ENCODE results near the gene ARNT2.

ARNT2 gene

DNA sequence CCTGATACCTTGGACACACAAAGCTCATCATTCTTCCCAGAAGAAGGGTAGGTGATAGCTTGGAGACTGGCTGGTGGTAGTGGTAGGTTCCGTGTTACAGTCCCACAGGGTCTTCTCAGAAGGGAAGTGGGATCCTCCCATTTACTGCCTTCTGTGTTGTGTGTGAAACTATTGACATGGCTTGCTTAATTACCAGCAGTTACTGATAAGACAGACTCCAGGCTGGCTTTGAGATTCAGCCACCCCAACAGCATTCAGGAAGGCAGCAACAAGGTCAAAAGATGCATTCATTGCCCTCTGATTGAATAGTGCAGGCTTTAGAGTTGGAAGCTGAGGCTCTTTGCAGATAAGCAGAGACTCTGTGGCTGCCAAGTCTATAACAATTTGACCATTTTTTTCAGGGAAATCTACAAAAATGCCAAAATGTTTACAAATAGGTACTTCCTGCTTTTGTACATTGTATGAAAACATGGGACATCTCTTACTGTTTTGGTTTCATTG is 7.7 kb downstream of the ARNT2 start:
- DNase-seq (ENCODE audit: low spot score) = no peak

DNA sequence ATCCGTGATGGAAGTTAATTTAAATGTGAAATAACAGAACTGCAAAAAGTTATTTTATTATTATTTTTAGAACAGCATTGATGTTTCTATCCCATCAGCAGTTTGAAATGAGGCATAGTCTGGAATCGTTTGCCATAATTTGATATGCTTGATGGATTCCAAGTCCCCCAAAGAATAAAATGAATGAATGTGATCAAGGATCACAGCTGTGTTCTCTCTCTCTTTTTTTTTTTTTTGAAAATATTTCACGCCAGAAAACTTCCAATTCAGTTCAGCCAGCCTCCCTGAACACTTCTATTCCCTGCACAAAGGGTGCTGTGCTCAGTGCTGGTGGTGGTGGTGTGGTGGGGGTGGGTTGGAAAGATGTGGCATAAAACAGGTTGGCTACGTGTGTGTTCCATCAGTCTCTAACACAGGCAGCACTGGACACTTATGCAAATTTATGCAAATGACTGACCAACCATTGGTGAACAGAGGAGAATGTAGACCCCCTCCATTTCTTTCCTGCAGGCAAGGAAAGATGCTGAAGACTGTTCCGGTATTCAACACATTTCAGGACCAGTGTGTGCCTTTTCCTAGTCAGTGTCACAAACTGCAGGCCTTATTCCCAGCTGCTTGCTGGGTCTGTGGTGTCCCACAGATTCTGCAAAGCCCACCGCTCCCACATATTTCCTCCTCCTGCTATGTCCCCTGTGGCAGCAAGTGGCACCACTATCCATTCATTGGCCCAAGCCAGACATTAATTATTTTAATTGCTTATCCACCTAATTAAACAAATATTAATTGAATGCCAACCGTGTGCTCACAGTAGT is 10.6 kb downstream of the ARNT2 start:
- DNase-seq (ENCODE audit: low spot score) = no peak

GRCh38 chr15:80415358-80415670 is 11.1 kb downstream of the ARNT2 start:
- DNase-seq (ENCODE audit: low spot score) = no peak

DNA sequence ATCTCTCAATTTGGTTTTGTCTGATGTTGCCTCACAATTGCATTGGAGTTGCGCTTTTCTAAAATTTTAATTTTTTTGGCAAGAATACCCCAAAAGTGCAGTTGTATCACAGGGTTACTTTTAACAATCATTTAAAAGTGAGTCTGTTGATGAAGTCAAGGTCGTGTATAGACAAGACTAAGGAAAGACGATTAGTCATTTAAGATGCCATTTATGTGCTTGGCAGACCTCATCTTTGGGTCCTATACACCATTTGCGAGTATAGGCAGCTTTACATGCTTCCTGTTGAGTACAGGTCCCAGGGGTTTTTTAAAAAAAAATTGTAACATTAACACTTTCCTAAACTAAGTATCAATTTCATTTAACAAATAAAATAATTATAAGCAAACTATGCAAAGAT is 12.5 kb downstream of the ARNT2 start:
- no peak for DNase-seq (ENCODE audit: low spot score)

DNA sequence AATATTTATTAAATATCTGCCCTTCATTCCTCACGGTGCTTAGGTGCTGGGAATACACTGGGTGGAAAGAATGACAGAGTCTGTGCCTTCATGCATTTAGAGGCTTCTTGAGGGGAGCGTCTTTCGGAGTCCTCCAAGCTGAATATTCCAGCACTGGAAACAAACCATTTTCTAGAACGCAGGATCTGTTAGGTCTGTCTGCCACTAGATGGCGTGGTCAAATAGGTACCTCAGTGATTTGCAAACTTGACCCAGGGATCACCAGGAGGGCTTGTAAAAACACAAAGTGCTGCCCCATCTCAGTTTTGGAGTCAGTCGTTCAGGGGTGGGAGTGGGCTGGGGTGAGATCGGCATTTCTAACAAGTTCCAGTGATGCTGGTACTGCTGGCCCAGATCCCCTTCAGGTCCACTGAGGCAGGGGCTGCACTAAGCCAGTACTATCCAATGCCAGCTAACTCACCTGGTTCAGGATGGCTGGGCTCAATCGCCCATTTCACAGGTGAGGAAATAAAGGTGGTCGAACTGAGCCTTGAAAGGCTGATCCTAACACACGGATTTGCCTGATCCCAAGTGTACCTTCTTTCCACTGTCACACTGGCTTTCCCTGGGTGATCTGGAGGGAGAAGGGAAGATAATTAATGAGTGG is 14.8 kb downstream of the ARNT2 start:
- no peak for DNase-seq (ENCODE audit: low spot score)

- no peak for DNase-seq (ENCODE audit: low spot score)
Observed at GRCh38 chr15:80419546-80419945, 15.4 kb downstream of the ARNT2 start.

DNA sequence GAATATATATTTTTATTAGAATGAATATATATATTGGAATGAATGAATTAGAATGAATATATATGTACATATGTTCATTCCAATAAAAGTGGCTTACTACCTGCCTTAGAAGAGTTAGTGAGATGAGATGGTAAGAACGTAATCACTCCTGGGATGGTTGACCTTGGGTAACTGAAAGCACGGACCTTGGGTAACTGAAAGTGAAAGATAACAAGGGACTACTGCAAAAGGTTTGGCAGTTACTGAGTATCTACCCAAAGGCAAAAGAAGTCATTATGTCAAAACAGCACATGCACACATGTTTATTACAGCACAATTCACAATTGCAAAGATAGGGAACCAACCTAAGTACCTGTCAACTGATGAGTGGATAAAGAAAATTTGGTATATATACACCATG is 16.5 kb downstream of the ARNT2 start:
- no peak for DNase-seq (ENCODE audit: low spot score)

DNA sequence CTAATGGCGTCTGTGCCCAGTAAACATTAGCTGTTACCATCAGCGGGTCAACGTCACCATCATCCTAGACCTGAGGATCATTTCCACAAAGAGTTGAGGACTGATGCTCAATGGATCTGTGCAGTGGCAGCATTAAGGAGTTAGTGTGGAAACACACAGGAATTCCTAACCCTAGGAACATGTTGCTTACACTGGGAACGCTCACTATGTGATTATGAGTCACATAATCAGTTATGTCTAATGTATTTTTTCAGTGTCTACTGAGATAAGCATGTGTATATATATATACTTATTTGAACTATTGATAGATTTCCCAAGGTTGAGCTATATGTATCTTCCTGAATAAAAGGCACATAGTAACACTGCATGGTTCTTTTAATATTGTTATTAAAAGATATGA is 19.0 kb downstream of the ARNT2 start:
- no peak for DNase-seq (ENCODE audit: low spot score)

DNA sequence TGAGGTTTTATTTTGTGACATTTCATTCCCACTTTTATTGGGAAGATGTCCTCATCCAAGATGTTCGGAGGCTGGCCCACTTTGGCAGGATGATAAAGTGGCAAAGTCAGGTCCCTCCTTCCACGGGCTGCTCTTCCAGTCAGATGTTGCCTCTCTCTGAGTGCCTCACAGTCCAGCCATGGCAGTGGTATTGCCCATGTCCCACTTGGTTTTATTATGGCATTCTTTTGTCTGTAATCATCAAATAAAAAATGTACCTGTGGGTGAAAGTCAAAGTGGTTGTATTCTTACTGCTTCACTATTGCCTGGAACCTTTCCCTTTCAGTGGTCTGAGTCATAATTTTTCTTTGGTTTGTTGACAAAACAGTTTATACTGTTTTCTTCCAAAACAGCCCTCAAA is 20.2 kb downstream of the ARNT2 start:
- no peak for DNase-seq (ENCODE audit: low spot score)

DNA sequence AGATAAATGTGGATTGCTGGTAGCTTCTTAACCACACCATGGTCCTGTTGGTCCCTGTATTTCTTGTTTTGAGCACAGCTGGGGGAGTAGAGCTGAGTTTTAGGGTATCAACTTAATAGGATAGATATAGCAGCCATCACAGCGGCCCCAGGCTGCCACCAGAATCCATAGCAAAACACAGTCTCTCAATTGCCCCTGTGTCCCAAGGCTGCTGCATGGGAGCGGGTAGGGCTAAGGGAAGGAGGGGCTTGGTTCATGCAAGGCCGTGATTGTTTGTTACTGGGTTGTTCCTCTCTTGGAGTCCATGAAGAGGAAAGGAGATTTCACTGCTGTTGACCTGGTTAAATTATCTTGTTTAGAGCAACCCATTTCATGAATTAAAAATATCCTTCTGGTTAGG is 22.1 kb downstream of the ARNT2 start:
- no peak for DNase-seq (ENCODE audit: low spot score)

DNA sequence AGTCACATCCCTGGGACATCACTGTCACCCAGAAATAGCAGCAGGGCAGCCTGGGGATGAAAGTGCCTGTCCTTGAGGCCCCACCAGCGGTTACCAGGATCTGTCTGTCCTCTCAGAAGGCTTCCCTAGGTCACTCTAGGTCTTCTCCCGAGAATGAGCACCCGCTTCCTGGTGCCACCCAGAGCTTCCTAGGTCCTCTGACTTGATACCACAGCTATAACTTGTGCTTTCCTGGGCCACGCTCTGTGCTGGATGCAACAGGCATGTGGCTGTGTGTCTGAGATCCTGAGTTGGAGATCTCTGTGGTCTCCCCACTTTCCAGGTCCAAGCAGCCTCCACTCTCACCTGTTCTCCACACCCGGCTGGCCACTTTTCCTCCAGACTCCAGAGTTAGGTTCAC is 25.8 kb downstream of the ARNT2 start:
- no peak for DNase-seq (ENCODE audit: low spot score)

- no peak for DNase-seq (ENCODE audit: low spot score)
Observed at GRCh38 chr15:80431635-80432344, 27.6 kb downstream of the ARNT2 start.

DNA sequence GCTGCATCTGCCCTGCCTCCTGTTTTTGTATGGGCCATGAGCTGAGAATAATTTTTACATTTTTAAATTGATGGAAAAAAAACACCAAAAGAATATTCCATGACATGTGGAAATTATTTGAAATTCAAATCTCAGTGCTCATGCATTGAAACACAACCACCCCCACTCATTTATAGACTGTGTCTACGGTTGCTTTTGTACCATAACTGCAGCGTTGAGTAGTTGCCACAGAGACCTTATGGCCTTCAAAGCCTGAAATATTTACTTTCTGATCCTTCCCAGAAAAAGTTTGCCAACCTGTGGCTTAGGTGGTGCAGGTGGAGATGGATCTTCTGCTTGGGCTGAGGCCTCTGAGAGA is 28.1 kb downstream of the ARNT2 start:
- DNase-seq (ENCODE audit: low spot score) = no peak

DNA sequence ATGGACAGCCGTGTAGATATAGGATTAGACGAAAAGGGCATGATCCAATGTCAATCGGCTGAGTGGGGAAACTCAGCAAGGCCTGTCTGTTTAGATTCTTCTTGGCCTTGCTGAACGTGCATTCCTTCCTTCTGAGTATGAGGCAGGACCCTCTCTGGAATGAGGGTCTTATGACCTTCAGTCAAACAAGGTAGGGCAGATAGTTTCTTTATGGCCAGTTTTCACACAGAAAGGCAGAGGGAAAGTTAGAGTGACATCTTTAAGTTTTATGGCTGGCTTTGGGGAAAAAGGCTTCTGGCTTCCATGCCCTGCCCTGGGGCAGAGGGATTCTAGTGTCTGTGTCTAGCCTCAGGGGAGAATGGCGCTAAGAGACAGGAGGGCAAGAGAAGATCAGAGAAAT is 29.7 kb downstream of the ARNT2 start:
- no peak for DNase-seq (ENCODE audit: low spot score)

DNA sequence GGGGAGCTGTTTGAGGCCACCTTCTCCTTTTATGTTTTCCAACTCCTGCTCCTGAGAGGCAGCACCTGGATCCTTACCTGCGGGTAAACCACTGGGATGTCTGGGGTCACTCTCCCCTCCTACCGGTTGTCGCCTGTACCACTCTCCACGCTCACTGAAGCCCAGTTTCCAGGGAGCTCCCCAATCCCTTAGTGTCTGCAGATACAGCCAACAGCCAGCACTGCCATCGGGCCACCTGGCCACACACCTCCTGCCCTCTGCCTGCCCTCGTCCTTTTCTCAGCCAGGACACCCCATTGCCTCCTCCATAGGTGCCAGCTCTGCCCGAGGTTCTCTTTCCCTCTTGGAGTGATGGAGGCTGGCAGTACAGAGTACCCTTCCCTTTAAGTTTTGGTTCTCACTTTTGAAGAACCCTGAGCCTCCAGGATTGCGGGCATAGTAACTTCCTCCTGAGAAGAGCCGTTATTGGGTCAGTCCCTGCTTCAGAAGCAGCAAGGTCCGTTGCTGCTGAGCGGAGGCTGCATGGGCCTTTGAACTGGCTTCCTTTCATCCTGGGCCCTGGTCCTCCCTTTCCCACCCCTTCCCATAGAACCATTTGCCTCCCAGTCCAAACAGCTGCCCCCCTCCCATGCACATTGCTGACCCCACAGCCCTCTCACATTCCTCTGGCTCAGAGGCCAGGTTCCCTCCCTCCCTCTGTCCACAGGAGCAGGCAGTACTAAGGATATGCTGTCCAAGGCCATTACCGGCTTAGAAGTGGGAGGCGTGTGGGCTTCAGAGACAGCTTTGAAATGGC is 30.9 kb downstream of the ARNT2 start:
- DNase-seq (ENCODE audit: low spot score) = no peak

DNA sequence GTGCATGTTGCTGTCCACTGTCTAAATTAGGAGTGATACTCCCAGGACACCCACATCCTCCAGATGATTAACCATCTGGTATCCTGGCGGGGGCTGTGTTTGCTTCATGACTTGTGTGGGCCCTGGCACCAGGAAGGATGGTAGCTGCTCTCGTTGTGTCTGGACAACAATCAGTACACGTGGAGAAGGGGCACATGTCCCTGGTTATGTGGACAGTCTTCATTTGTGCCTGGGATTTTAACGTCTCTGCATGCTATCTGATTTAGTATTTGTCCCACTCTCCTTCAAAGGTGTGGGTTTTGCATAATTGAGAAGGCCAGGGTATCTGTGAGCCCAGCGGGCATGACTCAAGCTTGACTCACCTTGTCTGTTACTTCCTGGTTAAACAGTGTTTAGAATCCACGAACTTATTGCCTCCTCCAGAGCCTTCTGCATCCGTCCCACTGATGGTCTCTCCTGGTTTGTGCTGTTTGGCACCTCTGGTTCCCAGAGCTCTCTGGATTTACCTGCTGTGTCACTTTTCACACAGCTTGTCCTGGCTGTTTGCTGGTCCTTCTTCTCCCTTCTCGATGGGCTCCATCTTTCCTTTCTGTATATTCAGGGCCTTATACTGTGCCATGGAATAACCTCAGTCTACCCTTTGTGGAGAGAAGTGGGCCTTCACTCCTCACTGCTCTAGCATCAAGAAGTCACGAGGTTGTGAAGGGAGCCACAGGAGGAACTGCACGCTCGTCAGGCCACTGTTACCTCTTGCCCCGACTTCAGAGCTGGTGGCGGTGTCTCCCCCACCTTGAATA is 32.5 kb downstream of the ARNT2 start:
- DNase-seq (ENCODE audit: low spot score) = no peak

- DNase-seq (ENCODE audit: low spot score) = no peak
Observed at GRCh38 chr15:80437334-80437891, 33.2 kb downstream of the ARNT2 start.

GRCh38 chr15:80439140-80439539 is 35.0 kb downstream of the ARNT2 start:
- DNase-seq (ENCODE audit: low spot score) = no peak

- DNase-seq (ENCODE audit: low spot score) = no peak
Observed at GRCh38 chr15:80440024-80440423, 35.8 kb downstream of the ARNT2 start.

DNA sequence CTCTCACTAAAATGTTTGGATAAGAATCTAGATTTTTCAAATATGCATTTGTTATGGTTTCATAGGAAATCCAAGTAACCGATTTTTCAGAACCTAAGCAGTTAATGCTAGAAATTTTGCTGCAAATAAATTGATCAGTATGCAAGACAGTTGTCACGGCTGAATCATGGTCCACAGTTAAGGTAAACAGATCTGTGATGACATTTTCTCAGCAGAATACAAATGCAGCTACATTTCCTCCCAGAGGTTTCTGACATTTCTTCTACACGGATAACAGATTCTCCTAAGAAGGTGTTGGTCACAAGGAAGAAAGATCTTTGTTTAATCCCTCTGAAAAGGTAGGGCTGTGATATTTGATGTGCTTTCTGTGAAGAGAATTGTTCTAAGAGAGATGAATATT is 36.9 kb downstream of the ARNT2 start:
- no peak for DNase-seq (ENCODE audit: low spot score)

GRCh38 chr15:80441714-80442113 is 37.5 kb downstream of the ARNT2 start:
- no peak for DNase-seq (ENCODE audit: low spot score)
